ENCODE measurements around the gene HEATR5A.

The HEATR5A gene

DNA sequence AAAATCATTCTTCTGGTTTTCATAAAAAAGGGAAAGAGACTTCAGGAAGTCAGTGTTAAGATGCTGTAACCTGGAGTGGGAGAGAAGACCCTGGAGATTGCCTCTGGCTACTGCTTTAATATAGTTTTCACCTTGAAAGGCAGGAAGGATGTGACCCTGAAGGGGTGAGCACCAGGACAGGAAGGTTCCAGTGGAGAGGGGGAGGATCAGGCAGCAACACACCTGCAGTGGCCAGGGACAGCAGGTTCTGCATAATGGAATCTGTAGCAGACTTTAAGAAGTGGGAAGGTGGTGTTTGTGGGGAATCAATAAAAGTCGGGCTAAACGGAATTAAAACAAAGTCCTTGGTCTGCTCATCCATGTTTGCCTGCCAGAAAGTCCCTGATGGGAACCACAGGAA, 6.3 kb upstream of the HEATR5A start:
- DNase-seq (ENCODE audit: low read depth in 2 of 2) = no peak

DNA sequence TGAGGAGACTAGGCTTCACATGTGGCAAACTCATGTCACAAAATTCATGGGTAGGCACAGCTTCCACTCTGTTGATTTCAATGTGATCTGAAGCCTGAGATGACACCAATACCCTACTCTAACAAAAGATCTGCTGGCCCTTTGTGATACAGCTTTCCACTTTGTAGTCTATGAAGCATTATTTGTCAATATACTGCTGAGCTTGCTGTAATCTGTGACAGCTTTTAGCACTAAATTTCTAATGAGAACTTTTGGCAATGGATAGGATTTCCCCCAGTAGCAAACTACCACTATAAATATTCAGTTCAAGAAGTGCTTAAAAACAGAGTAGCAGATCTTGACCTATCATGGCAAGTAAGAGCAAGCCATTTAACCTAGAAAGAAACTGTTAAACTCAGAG, 5.6 kb upstream of the HEATR5A start:
- DNase-seq (ENCODE audit: low read depth in 2 of 2) = no peak

DNA sequence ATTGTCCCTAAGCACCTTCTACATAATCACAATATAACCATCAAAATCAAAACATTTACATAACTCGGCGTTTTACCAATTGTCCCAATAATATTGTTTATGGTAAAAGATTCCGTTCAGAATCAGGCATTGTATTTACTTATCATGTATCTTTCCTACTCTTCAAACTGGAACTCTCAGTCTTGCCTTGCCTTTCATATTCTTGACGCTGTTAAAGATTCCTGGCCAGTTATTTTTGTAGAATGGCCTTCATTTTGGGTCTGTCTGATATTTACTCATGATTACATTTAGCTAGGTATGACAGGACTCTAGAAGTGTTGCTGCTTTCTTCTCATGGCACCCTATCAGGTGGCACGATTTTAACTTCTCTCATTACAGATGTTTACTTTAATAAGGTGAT, 850 bp upstream of the HEATR5A start:
- no peak for DNase-seq (ENCODE audit: low read depth in 2 of 2)

DNA sequence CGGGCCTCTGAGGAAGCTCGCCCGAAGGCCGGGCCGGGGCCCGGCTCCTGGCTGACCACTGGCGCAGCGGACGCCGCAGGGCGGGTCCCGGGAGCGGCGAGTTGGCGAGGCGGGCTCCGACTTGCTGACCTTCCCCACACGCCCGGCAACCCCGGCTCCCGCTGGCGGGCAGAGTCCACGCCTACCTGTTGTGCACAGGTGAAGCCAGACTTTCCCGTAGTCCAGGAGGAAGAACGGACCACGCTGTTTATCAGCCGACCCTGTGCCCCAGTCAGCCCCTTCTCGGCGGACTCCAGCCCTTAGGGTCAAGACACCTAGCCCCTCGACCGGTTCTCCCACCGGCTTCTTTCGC, 407 bp downstream of the HEATR5A start:
- DNase-seq (ENCODE audit: low read depth in 2 of 2) = no peak

DNA sequence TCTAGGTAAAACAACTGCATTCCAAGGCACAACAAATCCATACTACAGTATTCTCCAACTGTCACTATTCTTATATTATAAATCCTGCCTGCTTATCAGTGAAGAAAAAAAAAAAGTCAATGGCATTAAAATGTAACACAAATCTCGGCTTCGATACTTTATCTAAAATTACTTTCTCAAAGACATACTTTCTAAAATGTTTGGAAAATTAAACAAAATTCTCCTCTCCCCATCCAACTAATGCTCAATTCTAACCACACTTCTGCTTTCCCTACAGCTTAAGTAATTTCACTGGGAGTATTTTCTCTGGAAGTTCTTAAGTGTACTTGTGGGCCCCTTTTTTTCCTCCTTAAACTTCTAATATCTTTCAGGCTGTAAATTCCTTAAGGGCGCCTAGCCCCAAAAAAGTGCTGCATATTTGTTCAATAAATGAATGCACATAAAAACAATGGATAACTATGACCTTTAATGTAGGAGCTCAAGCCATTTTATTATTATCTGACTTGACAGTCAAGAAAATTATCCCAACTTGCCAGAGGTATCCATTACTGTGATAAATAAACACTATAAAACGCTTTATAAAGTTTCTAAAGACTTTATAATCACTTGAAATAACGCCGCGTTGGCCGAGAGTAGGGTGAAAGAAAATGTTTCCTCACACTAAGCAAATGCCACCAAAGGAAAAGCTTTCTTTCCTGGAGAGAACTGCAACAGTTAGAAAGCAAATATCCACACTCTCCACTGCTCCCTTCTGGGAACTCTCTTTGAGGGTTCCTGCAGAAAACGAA, 977 bp downstream of the HEATR5A start:
- no peak for DNase-seq (ENCODE audit: low read depth in 2 of 2)

DNA sequence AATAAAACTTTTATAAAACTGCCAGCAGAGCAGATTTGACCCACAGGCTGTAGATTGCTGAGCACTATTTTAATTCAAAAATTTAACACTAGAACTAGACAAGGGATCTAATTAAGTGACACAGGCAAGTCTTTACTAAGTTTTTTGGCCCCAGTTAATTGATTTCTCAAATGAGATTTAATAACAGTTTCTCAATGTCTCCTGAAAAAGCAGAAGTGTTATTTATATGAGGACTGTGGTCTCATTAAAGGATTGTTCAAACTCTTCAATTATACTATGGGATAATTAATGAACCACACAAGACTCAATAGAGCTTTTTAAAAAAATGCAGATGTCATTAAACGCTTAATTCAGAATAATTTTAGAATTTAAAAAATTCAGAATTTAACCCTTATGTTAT, 1.9 kb downstream of the HEATR5A start:
- no peak for DNase-seq (ENCODE audit: low read depth in 2 of 2)

DNA sequence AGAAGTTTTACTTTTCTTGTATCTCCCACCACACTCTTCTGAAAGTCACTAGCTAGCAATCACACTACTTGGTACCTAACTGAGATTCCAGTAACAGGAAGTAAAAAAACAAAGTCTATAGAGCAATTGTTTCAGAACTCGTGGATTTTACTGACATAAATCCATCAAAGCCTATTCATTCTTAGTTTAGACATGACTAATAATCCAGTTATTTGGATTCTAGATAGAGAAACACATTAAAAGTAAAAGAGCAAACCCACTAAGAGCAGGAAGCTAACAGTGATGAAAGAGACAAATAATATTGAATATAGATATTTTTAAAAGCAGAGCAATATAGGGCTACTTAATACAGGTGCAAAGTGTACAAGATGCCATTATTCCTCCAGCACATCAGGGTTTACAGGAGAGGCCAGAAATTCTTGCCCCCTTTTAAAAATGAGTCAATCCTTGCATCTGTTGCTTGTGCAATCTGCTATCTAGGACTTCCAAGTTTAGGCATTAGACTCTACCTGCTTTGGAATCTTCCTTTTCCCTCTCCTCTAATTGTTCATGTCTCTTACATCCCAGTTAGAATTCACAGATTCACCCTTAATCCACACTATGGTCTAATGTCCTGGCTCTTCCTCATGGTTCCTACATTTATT, 6.0 kb downstream of the HEATR5A start:
- DNase-seq (ENCODE audit: low read depth in 2 of 2) = no peak

DNA sequence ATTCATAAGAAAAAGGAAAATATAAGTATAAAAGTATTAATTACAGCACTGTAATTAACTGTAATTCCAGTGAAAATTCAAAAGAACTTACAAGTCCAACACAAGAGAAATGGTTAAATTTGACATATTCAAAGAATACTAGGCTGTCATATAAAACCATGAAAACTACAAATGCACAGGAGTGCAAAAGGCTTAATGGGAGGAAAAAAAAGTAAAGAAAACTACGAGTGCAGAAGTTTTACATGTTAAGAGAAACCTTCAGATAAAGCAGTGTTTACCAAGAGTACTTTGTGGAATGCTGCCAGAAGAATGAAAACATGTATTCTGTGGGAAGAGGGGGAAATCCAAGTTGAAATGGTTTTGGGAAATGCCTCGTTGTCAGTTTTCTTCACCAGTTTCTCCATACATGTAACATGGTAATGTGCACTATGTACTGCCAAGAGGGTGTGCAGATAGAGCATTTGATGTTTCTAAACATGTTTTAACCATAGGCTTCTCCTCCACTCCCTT, 9.1 kb downstream of the HEATR5A start:
- DNase-seq (ENCODE audit: low read depth in 2 of 2) = no peak

DNA sequence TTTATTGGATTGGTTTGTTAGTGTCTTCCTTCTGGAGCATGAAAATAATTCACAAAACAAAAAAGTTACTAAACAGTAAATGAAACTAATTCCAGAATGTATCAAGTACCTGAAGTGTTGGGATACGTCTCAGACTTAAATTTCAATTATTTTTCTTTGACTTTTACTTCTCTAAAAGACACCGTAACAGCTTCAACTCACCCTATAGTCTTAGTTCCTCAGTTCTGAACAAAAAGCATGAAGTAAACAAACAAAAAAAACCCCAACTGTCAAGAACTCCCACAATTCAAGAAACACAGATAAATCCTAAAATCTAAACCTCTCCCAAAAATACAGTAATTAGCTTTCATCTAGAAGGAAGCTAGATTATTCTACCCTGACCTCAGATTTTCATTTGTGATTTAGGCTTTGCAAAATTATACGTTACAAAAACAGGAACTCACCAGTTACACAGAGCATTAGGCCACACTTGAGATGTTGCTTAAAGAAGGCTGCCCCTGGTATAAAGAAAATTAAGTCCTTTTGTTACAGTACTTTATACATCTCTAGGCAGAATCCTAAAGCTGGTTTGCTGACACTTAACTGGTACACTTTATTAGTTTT, 10.2 kb downstream of the HEATR5A start:
- no peak for DNase-seq (ENCODE audit: low read depth in 2 of 2)

DNA sequence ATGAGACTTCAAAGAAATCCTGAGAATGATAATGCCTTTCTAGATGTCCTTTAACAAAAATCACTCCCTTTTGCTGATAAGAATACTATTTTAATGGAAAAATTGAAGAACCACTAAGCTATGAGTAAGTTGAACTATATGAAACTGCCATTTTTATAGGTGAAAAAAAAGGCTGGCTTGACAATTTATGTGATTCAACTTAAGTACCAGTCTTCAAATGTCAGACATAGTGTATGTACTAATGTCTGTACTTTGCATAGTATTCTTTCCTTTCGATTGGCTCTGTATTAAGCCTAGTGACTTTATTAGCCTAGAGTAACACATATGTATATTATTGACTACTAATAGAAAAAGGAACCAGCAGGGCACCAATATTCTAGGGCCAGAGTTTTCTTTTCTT, 11.9 kb downstream of the HEATR5A start:
- DNase-seq (ENCODE audit: low read depth in 2 of 2) = no peak

DNA sequence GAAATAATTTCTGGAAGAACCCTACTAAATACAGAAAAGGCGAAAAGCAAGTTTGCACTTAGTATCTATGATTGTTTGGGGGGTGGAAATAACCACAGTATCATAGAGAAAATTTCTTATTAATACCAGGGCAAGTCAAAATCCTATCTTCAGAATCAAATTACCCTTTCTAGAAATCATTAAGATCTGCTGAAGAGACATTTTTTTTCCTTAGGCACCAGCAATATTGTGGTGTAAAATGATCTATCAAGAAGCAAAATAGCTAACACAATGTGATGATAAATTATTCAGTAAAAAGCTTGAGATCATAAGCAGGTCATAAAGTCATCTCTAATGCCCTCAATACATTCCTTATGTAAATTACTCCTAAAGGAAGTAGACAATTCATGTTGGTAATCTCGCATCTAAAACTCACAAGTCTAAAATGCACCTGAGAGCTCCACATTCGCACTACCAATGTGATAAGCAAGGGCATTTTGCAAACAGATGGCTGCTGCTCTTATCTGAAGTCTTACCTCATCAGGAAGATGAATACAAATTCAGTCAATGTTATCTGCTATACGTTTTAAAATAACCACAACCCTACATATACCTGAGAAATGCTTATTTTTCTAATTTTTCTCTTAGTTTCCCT, 14.6 kb downstream of the HEATR5A start:
- no peak for DNase-seq (ENCODE audit: low read depth in 2 of 2)

DNA sequence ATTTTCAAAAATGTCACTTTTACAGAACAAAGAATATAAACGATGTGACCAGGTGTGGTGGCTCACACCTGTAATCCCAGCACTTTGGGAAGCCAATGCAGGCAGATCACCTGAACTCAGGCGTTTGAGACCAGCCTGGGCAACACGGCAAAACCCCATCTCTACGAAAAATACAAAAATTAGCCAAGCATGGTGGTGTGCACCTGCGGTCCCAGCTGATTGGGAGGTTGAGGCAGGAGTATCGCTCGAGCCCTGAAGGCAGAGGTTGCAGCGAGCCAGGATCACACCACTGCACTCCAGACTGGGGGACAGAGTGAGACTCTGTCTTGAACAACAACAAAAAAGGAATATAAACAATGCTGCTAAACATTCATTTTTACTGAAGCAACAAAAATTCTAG, 15.2 kb downstream of the HEATR5A start:
- no peak for DNase-seq (ENCODE audit: low read depth in 2 of 2)

DNA sequence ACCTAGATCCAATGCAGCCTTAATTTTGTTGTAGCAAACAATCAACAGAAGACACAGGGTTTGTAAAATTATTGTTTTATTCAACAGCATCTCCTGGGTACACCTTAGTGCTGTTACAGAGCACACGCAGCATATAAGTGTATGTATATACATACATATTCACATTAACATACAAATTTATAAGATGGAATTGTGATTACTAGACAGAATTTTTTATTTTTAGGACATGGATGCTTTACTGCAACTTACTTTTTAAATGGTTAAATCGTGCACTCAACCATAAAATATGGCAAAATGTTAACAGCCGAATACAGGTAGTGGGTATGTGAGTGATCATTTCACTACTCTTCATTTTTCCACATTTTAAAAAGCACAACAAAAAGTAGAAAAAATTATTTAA, 16.6 kb downstream of the HEATR5A start:
- DNase-seq (ENCODE audit: low read depth in 2 of 2) = no peak

DNA sequence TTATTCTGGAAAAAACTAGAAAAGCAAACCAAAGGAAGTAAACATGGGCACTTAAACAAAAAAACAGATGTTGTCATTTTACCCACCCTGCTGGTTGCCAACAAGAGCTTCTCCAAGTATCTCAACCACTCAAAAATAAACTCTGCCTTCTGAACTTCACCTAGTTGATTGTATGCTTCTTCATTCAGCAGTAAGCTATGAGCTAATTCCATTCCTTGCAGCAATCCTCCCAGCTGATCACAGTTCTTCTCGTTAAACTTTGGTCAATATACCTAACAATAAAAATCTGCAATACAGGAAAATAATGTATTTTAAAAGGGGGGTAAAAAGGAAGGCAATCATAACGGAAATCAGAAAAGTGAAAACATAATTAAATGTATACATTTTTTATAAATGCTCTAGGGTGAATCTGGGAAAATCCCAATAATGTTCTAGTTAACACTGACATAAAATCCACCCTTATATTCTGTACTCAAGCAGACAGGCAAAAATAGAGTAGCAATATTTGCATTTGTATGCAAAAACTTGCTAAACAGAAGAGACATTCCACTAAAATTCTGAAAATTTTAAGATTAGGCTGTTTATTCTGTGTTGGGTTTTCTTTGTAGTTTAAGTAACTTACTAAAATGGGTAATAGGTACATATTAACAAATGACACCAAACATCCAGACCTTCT, 17.4 kb downstream of the HEATR5A start:
- no peak for DNase-seq (ENCODE audit: low read depth in 2 of 2)

DNA sequence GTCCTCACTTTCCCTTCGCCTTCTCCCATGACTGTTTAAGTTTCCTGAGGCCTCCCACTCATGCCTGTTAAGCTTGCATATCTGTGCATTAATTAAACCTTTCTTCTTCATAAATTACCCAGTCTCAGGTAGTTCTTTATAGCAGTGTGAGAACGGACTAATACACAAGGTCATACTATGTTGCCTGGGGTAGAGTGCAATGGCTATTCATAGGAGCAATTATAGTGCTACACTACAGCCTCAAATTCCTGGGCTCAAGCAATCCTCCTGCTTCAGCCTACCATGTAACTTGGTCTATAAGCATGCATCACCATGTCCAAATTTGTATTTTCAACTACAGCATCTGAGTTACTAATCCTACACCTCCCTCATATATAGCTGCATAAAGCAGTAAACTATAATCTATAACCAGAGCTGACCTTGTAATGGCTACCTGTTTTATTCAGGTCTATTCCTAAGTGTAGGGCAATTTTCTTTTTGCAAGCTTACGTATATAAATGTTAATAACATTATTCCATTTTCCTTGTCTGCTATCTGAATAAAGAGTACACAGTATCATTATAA, 18.9 kb downstream of the HEATR5A start:
- no peak for DNase-seq (ENCODE audit: low read depth in 2 of 2)

DNA sequence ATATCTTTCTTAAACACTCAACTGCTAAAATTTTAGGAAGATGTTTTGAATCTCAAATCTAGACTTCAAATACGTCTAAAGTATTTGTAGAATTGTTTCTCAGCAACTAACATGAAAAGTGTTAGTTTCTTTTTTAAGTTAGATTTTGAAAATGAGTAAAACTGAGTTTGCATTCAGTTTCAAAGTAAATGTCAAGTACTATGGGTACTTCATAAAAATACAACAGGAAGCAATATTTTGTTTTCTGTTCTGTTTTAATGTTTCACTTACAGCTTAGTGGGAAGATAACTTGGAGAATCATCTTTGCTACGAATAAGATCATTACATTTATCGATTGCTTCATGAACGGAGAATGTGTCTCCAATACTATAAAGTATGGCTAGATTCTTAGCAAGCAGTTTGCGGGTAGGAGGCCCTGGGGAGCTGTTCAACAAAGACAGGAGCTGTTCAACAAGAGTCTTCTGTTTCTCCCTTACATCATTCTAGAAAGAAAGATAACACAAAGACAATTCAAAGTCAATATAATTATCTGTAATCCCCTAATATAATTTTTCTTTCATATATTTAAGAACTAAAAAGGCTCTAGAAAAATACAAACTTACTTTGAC, 20.2 kb downstream of the HEATR5A start:
- DNase-seq (ENCODE audit: low read depth in 2 of 2) = no peak

DNA sequence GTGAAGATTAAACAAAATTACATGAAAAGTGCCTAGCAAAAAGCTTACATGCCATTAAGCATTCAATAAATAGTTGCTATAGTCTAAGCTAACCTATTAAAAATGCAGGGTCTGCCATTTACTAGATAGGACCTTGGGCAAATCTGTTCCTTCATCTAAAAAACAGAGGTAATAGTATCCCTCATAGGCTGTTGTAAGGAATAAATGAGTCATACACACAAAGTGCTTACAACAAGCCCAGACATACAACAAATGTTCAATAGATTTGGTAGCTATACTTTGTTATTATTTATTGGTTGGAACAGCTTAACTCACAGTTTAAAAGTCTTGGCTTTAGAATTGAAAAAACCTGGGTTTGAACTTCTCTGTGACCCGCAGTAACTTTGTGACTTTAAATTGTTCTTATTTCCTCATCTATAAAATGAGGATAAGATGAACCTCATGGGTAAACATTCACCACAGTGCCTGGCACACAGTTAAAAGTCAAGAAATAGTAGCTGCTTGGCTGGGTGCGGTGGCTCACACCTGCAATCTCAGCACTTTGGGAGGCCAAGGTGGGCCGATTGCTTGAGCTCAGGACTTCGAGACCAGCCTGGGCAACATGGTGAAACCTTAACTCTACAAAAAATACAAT, 24.7 kb downstream of the HEATR5A start:
- DNase-seq (ENCODE audit: low read depth in 2 of 2) = no peak

DNA sequence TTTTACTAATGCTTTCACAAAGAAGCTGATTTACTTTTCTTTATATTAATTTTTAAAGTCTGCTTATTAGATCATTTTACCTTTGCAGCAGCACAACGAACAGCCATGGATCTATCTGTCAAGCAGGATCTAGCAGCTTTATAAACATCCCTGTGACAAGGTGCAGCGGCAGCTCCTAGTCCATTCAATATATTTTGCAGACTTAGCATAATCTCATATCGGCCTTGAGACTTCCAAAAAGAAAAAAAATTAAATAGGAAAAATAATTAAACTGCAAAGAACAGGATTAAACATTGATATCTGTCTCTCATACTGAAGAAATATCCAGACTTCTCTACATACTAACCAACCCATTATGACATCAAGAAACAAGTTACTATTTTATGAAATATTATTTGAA, 25.2 kb downstream of the HEATR5A start:
- no peak for DNase-seq (ENCODE audit: low read depth in 2 of 2)

DNA sequence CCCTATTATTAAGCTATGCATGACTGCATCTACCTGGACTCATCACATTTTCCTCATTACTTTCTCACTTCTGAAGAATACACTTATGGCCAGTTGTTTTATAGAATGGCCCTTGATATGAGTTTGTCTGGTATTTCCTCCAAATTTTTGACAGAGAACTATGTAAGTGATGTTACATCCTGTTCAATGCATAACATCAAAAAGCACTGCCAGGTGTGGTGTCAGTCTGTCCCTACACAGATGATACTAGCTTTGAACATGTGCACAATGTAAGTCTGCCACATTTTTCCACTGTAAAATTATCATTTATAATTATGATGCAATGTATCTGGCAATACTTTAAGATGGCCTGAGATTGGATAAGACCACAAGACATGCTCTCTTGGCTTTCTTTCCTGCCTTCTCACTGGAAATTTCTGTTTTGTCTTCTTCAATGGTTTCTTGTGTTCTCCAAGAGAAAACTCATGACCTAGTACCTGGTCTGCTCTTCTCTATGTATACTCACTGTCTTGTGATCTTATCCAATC, 28.3 kb downstream of the HEATR5A start:
- no peak for DNase-seq (ENCODE audit: low read depth in 2 of 2)

DNA sequence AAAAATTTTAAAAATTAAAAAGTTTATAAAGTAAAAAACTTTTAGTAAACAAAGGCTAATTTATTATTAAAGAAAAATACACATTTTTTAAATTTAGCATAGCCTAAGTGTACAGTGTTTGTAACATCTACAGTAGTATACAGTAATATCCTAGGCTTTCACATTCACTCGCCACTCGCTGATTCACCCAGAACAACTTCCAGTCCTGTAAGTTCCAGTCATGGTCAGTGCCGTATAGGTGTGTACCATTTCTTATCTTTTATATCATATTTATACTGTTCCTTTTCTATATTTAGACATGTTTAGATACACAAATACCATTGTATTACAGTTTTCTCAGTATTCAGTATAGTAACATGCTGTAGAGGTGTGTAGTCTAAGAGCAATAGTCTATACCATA, 28.9 kb downstream of the HEATR5A start:
- DNase-seq (ENCODE audit: low read depth in 2 of 2) = no peak

DNA sequence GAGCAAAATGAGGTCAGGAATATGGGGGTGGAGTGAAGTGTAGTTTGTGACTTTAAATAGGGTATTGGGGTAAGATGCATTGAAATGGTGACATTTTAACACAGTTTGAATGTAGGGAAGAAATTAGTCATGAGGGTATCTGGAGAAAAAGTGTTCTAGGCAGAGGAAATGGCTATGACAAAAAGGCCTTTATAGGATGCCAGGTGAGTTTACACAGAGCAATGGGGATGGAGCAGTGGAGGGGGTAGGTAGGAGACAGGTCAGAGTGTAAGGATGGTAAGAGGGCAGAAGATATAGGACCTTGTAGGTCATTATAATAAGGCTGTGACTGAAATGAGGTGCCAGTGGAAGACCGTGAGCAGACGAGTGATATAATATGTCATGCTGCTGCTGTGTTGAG, 30.4 kb downstream of the HEATR5A start:
- no peak for DNase-seq (ENCODE audit: low read depth in 2 of 2)
